Activated CD8-positive, alpha-beta T cell treated with anti-CD3 and anti-CD28 coated beads, Interleukin-2, amount 10 ng/mL, durations not matched to agents 7 days and 5 days (primary cell): Measurements from ENCODE around the gene CEBPG. TPM values are rescaled to one million over a fixed set of nuclear protein-coding genes. Genes with fewer than 3 reads are reported as not detected.

Experiments
- ATAC-seq: fragments of 150-1000 bp; cut with Tn5 transposase; one replicate; pipeline ENCODE4 v1.10.0; 2021; ENCODE audit warnings: moderate library complexity
- CTCF ChIA-PET: fragments of 350-600 bp; sonication (Branson Sonifier 250); formaldehyde crosslinking; loops from one replicate; lab custom pipeline; 2021; ENCODE audit warnings: antibody characterized with exemption; lab: Charles Lee
- POLR2A ChIA-PET: fragments of 350-600 bp; sonication (Branson Sonifier 250); formaldehyde crosslinking; loops from one replicate; lab custom pipeline; 2021; ENCODE audit warnings: antibody characterized with exemption; lab: Charles Lee
- DNase-seq: peaks from one replicate; pipeline ENCODE4 v3.0.0-alpha.2; 2020
- H3K27ac Mint-ChIP-seq: one replicate; pipeline ENCODE4 v1.8.0; 2021; ENCODE audit warnings: mild to moderate bottlenecking, mixed read lengths
- H3K27me3 Mint-ChIP-seq: one replicate; pipeline ENCODE4 v1.8.0; 2021; ENCODE audit warnings: low read depth, mixed read lengths
- H3K36me3 Mint-ChIP-seq: one replicate; pipeline ENCODE4 v1.8.0; 2021; ENCODE audit warnings: low read depth, mixed read lengths
- H3K4me1 Mint-ChIP-seq: one replicate; pipeline ENCODE4 v1.8.0; 2021; ENCODE audit warnings: low read depth, mixed read lengths
- H3K4me3 Mint-ChIP-seq: one replicate; pipeline ENCODE4 v1.8.0; 2021; ENCODE audit warnings: mild to moderate bottlenecking, mixed read lengths
- H3K9me3 Mint-ChIP-seq: one replicate; pipeline ENCODE4 v1.8.0; 2022; ENCODE audit warnings: mixed read lengths; ENCODE audit not compliant: insufficient read depth
- total RNA-seq, 2 experiments: library from RNA; stranded (reverse); gene quantifications; one replicate each; pipeline ENCODE4 v1.2.3, GENCODE V29; 2021

The CEBPG gene
- total RNA-seq, 2 experiments from 2014 or later: 19.6 to 20.6 TPM

DNA sequence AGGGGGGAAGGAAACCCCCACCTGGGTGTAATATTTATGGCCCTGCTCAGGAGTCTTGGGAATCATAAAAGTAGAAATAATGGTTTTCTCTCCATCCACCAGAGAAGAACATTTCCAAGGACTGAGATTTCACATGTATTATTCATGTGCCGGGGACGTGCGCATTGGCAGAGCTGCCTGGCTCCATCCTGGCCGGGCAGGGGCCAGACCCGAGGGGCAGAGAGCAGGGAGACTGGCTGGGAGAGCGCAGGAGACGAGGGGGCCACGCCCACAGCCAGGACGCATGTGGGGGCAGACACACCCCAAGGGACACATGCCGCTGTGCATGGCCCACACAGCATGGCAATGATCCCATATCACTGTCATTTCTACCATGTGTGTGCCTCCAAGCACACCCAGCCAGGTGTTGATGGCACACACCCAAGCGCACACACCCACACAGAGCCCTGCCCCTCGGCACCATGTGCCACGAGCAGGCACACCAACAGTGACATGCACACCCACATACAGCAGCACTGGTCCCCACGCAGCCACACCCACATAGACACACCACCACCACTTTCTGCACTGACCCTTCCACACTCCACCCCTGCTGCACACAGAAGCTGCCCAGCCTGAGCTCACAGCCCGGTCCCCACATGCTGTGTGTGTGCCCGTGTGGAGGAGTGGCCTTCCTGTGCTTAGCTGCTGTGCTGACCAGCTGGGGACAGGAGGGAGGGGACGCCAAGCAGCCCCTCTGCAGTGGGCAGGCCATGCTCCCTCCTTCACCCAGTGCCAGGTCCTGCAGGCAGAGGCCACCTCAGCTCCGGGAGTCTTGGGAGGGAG lies 39.3 kb downstream of the CEBPG start:
- Mint-ChIP-seq H3K4me3 (no peak overlapping the region), H3K27ac (no peak overlapping the region), H3K27me3 (no peaks in the 10 kb centered on the region), H3K36me3 (no peaks in the 10 kb centered on the region), H3K9me3 (no peaks in the 10 kb centered on the region), H3K4me1 (peaks cover 8% of the 10 kb centered on the region)
- ChIA-PET CTCF (interaction anchor here (1.0 kb wide), 1 partner anchor 18 kb away, joined by 3 read pairs; no protein-coding TSS in a partner anchor), POLR2A (no interaction called here)
- ATAC-seq (no peak), DNase-seq (no peak)

GRCh38 chr19:33413426-33413725 lies 39.9 kb downstream of the CEBPG start:
- ChIA-PET CTCF (interaction anchor here (1.0 kb wide), 1 partner anchor 17 kb away, joined by 3 read pairs; no protein-coding TSS in a partner anchor), POLR2A (no interaction called here)
- DNase-seq: no peak
- Mint-ChIP-seq H3K4me1 (peaks cover 8% of the 10 kb centered on the region), H3K36me3 (no peaks in the 10 kb centered on the region), H3K27me3 (no peaks in the 10 kb centered on the region), H3K27ac (no peak overlapping the region), H3K4me3 (no peak overlapping the region), H3K9me3 (no peaks in the 10 kb centered on the region)
- ATAC-seq: no peak

DNA sequence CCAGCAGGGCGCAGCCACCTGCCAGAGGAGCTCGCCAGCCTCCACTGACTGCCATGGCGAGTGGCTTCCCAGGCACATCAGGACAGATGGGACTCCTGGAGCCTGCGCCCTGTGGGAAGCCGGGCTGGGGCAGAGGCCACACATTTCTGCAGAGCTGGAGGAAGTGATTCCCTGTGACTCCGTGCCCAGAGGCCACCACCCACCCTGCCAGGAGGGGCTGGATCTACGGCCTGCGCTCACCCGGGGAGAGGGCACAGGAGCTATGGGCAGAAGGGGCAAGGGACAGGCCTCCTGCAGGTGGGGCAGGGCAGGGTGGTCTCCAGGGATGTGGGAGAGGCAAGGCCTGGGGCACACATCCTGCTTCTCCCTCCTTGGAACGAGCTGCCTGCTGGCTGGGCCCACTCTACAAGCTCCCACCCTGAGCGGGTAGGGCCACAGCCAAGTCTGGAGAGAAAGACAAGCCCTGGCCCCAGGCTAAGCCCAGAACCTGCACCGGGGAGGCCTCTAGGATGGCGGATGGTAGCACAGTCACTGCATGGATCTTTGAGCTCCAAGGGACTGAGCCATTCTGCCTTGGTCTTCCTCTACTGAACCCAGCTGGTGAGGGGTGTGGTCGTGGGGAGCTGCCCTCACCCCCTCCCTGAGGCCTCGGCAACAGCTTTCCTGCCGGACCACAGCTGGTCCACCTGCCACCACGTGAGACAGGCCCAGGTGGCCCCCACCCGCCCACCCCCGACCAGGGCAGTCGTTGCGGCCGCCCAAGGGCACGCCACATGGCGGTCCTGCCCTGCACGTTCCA lies 40.6 kb downstream of the CEBPG start:
- H3K27ac Mint-ChIP-seq: no peak overlapping the region
- peaks cover 8% of the 10 kb centered on the region for H3K4me1 Mint-ChIP-seq
- H3K27me3 Mint-ChIP-seq: no peaks in the 10 kb centered on the region
- no peaks in the 10 kb centered on the region for H3K9me3 Mint-ChIP-seq
- DNase-seq (no peak), ATAC-seq (no peak)
- POLR2A ChIA-PET: no interaction called here
- CTCF ChIA-PET: interaction anchor here (1.0 kb wide), 1 partner anchor 17 kb away, joined by 3 read pairs; no protein-coding TSS in a partner anchor
- H3K36me3 Mint-ChIP-seq: no peaks in the 10 kb centered on the region
- no peak overlapping the region for H3K4me3 Mint-ChIP-seq

DNA sequence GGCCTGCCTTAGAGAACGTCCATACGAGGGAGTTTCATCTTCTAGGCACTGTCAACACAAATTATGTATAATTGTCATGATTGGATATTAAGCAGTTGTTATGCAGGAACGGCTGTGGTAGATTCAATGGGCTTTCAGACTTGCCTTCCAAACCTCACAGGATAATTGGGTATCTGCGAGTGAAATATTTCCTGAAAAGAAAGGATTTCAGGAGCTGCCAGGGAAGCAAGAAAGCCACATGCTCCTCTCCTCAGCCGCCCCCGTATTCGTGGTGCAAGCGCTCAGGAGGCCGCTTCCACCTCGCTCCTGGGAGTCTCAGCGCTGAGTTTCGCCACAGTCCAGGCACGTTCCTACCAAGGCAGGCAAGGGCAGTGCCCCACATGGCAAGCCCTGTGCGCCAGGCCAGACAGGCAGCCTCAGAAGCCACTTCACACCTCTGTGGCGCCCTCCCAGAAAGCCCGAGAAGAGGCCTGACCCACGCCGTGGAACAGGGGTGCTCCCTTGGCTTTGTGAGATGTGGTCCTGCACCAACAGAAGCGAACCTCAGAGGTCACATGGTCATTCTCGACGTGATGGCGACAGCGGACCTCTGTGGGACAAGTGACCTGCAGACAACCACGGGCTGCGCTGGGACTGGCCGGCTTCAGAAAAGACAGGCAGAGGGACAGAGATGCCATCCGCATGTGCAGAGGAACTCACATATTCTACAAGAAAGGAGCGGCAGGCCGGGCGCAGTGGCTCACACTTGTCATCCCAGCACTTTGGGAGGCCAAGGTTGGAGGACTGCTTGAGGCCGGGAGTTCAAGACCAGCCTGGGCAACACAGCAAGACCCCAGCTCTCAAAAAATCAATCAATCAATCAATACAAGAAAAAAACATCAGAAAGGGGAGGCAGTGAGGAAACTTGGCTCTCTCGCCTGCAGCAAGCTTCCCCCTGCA lies 41.4 kb downstream of the CEBPG start:
- ChIA-PET POLR2A (no interaction called here), CTCF (interaction anchor here (1.1 to 4.1 kb wide), 4 partner anchors 15 to 355 kb away, joined by 3 to 21 read pairs (median 11); no protein-coding TSS in a partner anchor)
- H3K9me3 Mint-ChIP-seq: no peaks in the 10 kb centered on the region
- no peaks in the 10 kb centered on the region for H3K27me3 Mint-ChIP-seq
- H3K4me1 Mint-ChIP-seq: peaks cover 8% of the 10 kb centered on the region
- H3K27ac Mint-ChIP-seq: no peak overlapping the region
- DNase-seq: no peak
- no peaks in the 10 kb centered on the region for H3K36me3 Mint-ChIP-seq
- no peak overlapping the region for H3K4me3 Mint-ChIP-seq
- ATAC-seq: no peak

DNA sequence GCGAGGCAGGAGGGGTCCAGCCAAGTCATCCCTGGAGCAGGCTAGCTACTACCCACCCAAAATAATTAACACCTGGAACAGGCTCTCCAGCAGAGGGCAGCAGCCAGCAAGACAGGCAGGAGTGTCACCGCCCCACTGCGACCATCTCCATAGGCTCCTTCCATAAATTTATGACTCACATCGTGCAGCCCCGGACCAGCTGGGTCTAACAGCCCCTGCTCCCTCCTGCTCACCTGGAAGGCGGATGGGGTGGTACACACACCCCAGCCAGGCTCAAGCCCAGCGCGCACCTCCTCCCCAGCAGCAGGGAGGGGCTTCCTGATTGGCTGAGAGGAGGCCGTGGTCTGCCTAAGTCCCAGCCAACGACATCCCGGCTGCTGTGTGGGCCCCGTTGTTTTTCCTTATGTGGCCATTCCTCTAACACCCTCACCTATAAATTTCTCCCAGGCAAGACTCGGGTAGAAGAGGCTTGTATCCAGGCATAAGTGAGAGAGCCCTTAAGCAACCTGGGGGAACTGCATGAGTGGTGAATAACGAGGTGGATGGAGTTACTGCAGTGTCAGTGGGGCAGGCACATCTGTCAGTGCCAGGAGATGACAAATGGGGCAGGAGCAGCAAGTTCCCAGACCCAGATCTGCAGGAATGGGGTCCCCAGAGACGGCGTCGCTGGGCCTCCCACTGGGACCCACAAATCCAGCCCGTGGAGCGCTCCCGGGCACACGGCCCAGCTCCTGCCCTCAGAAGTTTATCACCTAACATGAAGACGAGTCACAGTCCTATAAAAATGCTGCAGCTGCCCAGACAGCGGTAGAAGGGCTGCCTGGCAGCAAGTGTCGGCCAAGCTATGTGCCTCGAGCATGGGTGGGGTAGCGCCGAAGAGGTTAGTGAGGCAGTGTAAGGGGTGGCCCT lies 43.1 kb downstream of the CEBPG start:
- Mint-ChIP-seq H3K27ac (no peak overlapping the region), H3K27me3 (no peaks in the 10 kb centered on the region), H3K9me3 (no peaks in the 10 kb centered on the region), H3K4me3 (no peak overlapping the region), H3K4me1 (peaks cover 8% of the 10 kb centered on the region), H3K36me3 (no peaks in the 10 kb centered on the region)
- CTCF ChIA-PET: interaction anchor here (0.5 to 4.1 kb wide), 14 partner anchors 10 to 362 kb away, joined by 3 to 21 read pairs (median 4); partner anchors contain the start of gene CEBPG
- DNase-seq: peak; percentile 79
- POLR2A ChIA-PET: no interaction called here
- ATAC-seq: peak; percentile 89

- no peak for DNase-seq
- H3K4me3 Mint-ChIP-seq: no peak overlapping the region
- POLR2A ChIA-PET: no interaction called here
Observed at GRCh38 chr19:33417751-33418150, 44.2 kb downstream of the CEBPG start.

GRCh38 chr19:33418461-33418860 lies 45.0 kb downstream of the CEBPG start:
- H3K36me3 Mint-ChIP-seq: no peaks in the 10 kb centered on the region
- H3K4me3 Mint-ChIP-seq: no peak overlapping the region
- POLR2A ChIA-PET: no interaction called here
- H3K4me1 Mint-ChIP-seq: peaks cover 8% of the 10 kb centered on the region
- no peaks in the 10 kb centered on the region for H3K27me3 Mint-ChIP-seq
- H3K9me3 Mint-ChIP-seq: no peaks in the 10 kb centered on the region
- CTCF ChIA-PET: interaction anchor here (4.1 kb wide), 1 partner anchor 12 kb away, joined by 21 read pairs; no protein-coding TSS in a partner anchor
- no peak for ATAC-seq
- H3K27ac Mint-ChIP-seq: no peak overlapping the region
- no peak for DNase-seq

More at GRCh38 chr19:33417751-33418150, 44.2 kb downstream of the CEBPG start:
- no peaks in the 10 kb centered on the region for H3K27me3 Mint-ChIP-seq
- H3K4me1 Mint-ChIP-seq: peaks cover 8% of the 10 kb centered on the region
- H3K36me3 Mint-ChIP-seq: no peaks in the 10 kb centered on the region
- no peak for ATAC-seq
- CTCF ChIA-PET: interaction anchor here (1.2 to 4.1 kb wide), 2 partner anchors 13 to 36 kb away, joined by 3 to 21 read pairs; no protein-coding TSS in a partner anchor
- H3K27ac Mint-ChIP-seq: no peak overlapping the region
- H3K9me3 Mint-ChIP-seq: no peaks in the 10 kb centered on the region

GRCh38 chr19:33418871-33419787 lies 45.6 kb downstream of the CEBPG start:
- Mint-ChIP-seq H3K27me3 (no peaks in the 10 kb centered on the region), H3K36me3 (no peaks in the 10 kb centered on the region), H3K27ac (no peak overlapping the region), H3K4me1 (peaks cover 8% of the 10 kb centered on the region), H3K4me3 (no peak overlapping the region), H3K9me3 (no peaks in the 10 kb centered on the region)
- CTCF ChIA-PET: interaction anchor here (0.8 to 4.1 kb wide), 3 partner anchors 11 to 359 kb away, joined by 3 to 21 read pairs (median 3); no protein-coding TSS in a partner anchor
- no peak for ATAC-seq
- POLR2A ChIA-PET: no interaction called here
- no peak for DNase-seq

DNA sequence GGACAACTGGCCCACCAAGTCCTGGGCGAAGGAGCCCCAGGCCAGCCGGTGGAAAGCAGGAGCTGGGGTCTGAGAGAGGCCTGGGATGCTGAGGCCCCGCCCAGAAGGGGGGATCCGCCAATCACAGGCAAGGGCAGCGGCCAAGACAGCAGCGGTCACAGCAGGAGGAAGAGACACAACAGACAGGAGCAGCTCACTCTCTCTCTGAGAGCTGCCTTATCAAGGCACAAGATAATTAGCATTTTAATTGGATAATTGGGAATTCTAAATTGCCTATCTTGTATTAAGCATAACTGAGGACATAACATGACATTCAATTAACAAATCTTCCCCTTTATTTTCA lies 46.2 kb downstream of the CEBPG start:
- Mint-ChIP-seq H3K27ac (no peak overlapping the region), H3K4me3 (no peak overlapping the region), H3K4me1 (peaks cover 8% of the 10 kb centered on the region), H3K27me3 (no peaks in the 10 kb centered on the region), H3K36me3 (no peaks in the 10 kb centered on the region), H3K9me3 (no peaks in the 10 kb centered on the region)
- no peak for ATAC-seq
- ChIA-PET POLR2A (no interaction called here), CTCF (interaction anchor here (0.8 kb wide), 2 partner anchors 14 to 358 kb away, joined by 3 read pairs; no protein-coding TSS in a partner anchor)
- DNase-seq: no peak

GRCh38 chr19:33420821-33421220 lies 47.3 kb downstream of the CEBPG start:
- no peak for DNase-seq
- ATAC-seq: no peak
- ChIA-PET POLR2A (no interaction called here), CTCF (interaction anchor here (0.9 to 1.2 kb wide), 3 partner anchors 12 to 350 kb away, joined by 3 read pairs; no protein-coding TSS in a partner anchor)
- Mint-ChIP-seq H3K36me3 (no peaks in the 10 kb centered on the region), H3K27me3 (no peaks in the 10 kb centered on the region), H3K9me3 (no peaks in the 10 kb centered on the region), H3K4me3 (no peak overlapping the region), H3K4me1 (peaks cover 8% of the 10 kb centered on the region), H3K27ac (no peak overlapping the region)
